ENCODE data around the gene LORICRIN.

GRCh38 chr1:153260585-153261280 is 1.2 kb downstream of the LORICRIN start:
- TF ChIP-seq POLR2A (IDR thresholded peaks at IDR 0.05; ENCODE audit: low read length) (no peak), JUN (IDR thresholded peaks at IDR 0.05) (no peak)

Data from A549 (cell line).